WI38 (cell line): ENCODE measurements around the gene LRP3.

Experiments used
- H3K4me3 ChIP-seq: 2 replicates; pipeline ENCODE4 v1.5.1; 2011; ENCODE audit warnings: low read depth, mild to moderate bottlenecking, control low read depth, low read length
- CTCF ChIP-seq: IDR thresholded peaks from 2 replicates; pipeline ENCODE4 v1.5.1; 2012; ENCODE audit warnings: low read depth, mild to moderate bottlenecking, control low read depth, low read length

Gene LRP3

GRCh38 chr19:33252971-33253370 is 58.8 kb downstream of the LRP3 start:
- no peak for TF ChIP-seq CTCF

DNA sequence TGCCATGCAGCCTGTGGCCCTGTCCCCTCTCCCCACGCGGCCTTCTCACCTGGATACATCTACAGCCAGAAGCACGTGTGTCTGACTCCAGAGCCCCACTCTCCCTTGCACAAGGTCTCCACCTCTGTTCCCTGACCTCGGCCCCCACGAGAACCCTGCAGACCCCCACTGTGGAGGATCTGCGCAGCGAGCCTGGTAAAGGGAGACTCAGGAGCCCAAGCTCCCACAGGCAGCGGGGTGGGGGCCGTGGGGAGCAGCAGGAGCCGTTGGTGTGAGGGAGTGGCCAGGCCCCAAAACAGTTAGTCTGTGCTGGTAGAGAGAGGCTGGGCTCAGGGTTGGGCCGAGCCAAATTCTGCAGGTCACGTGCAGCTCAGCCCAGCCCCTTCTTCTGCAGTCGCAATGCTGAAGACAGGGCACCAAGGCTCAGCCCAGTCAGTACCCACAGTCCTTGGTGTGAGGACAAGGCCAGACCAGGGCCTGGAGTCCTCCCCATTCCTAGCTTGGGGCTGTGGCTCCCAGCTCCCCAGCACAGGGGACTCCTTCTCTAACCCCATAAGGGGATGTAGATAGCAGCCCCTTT is 60.2 kb downstream of the LRP3 start:
- TF ChIP-seq CTCF: no peak
- no peak overlapping the region for H3K4me3 ChIP-seq

More at GRCh38 chr19:33252971-33253370, 58.8 kb downstream of the LRP3 start:
- no peak overlapping the region for H3K4me3 ChIP-seq

GRCh38 chr19:33255781-33256180 is 61.7 kb downstream of the LRP3 start:
- no peak overlapping the region for H3K4me3 ChIP-seq
- TF ChIP-seq CTCF: no peak

GRCh38 chr19:33256261-33256660 is 62.1 kb downstream of the LRP3 start:
- TF ChIP-seq CTCF: no peak
- H3K4me3 ChIP-seq: no peak overlapping the region

- H3K4me3 ChIP-seq: no peak overlapping the region
- no peak for TF ChIP-seq CTCF
Measured at GRCh38 chr19:33257828-33258227, 63.7 kb downstream of the LRP3 start.
